ENCODE results near the gene PMEPA1. TPM values are rescaled to one million over a fixed set of nuclear protein-coding genes. Genes with fewer than 3 reads are reported as not detected.

The PMEPA1 gene
- polyA plus RNA-seq, 1 donor: 16.0 TPM

GRCh38 chr20:57624124-57624523, 85.7 kb downstream of the PMEPA1 start:
- DNase-seq: no peak

- DNase-seq: no peak
Observed at GRCh38 chr20:57622579-57623381, 87.0 kb downstream of the PMEPA1 start.

GRCh38 chr20:57622201-57622570, 87.6 kb downstream of the PMEPA1 start:
- no peak for DNase-seq

- no peak for DNase-seq
Observed at GRCh38 chr20:57621421-57622200, 88.2 kb downstream of the PMEPA1 start.

- DNase-seq: no peak
Observed at GRCh38 chr20:57620999-57621398, 88.8 kb downstream of the PMEPA1 start.

- no peak for DNase-seq
Observed at GRCh38 chr20:57620274-57620990, 89.4 kb downstream of the PMEPA1 start, which contains the start of gene ZBP1. TSS of gene ZBP1 (minus strand) at chr20:57620426. CDS start at chr20:57620295, 131 bp downstream.

- no peak for DNase-seq
Observed at GRCh38 chr20:57619051-57619831, 90.6 kb downstream of the PMEPA1 start.

GRCh38 chr20:57618764-57619050, 91.1 kb downstream of the PMEPA1 start:
- DNase-seq: no peak

GRCh38 chr20:57618091-57618763, 91.6 kb downstream of the PMEPA1 start:
- DNase-seq: no peak

GRCh38 chr20:57617079-57617795, 92.6 kb downstream of the PMEPA1 start:
- DNase-seq: no peak

GRCh38 chr20:57616143-57616951, 93.5 kb downstream of the PMEPA1 start:
- no peak for DNase-seq

GRCh38 chr20:57615445-57615811, 94.4 kb downstream of the PMEPA1 start:
- DNase-seq: no peak

- no peak for DNase-seq
Observed at GRCh38 chr20:57614490-57615444, 95.0 kb downstream of the PMEPA1 start.

GRCh38 chr20:57613481-57613921, 96.3 kb downstream of the PMEPA1 start:
- no peak for DNase-seq

GRCh38 chr20:57612916-57613315, 96.9 kb downstream of the PMEPA1 start:
- no peak for DNase-seq

GRCh38 chr20:57612436-57612835, 97.4 kb downstream of the PMEPA1 start:
- no peak for DNase-seq

GRCh38 chr20:57611586-57612311, 98.1 kb downstream of the PMEPA1 start:
- DNase-seq: no peak

All from left kidney (tissue), 2 donors.